IPS DF 6.9 (cell line): ENCODE measurements around the gene SMYD3.

Source experiments
- DNase-seq: peaks from one replicate; pipeline ENCODE4 v3.0.0-alpha.2; 2013; ENCODE audit warnings: low read depth, low spot score
- H3K27ac ChIP-seq: one replicate; pipeline ENCODE4 v1.5.1; 2013; ENCODE audit warnings: low read length, control low read depth
- H3K27me3 ChIP-seq: 2 replicates; pipeline ENCODE4 v1.6.1; 2013; ENCODE audit warnings: mild to moderate bottlenecking, low read length; ENCODE audit not compliant: control insufficient read depth, insufficient read depth
- H3K36me3 ChIP-seq: 2 replicates; pipeline ENCODE4 v1.6.1; 2013; ENCODE audit warnings: low read length; ENCODE audit not compliant: control insufficient read depth, insufficient read depth
- H3K4me1 ChIP-seq: 2 replicates; pipeline ENCODE4 v1.6.1; 2013; ENCODE audit warnings: low read length; ENCODE audit not compliant: control insufficient read depth, insufficient read depth
- H3K4me3 ChIP-seq: 2 replicates; pipeline ENCODE4 v1.5.1; 2013; ENCODE audit warnings: mild to moderate bottlenecking, low read length
- H3K9me3 ChIP-seq: 2 replicates; pipeline ENCODE4 v1.6.1; 2013; ENCODE audit warnings: low read length, inconsistent platforms; ENCODE audit not compliant: control insufficient read depth, insufficient read depth
- WGBS: extraction: QIAGEN DNeasy Blood & Tissue Kit; methylation state at CpG from one replicate; pipeline ENCODE4 v1.1.7; 2013; ENCODE audit warnings: mixed read lengths, missing lambda C conversion rate; ENCODE audit not compliant: insufficient read length, insufficient coverage; 5-methylcytosine and 5-hydroxymethylcytosine counted together

SMYD3 gene

GRCh38 chr1:245772739-245773138, 734.3 kb downstream of the SMYD3 start:
- no CpG with 5 or more reads among the region's 1 CpG for WGBS
- Histone ChIP-seq H3K27me3 (no peaks in the 10 kb centered on the region), H3K36me3 (no peaks in the 10 kb centered on the region), H3K4me1 (no peaks in the 10 kb centered on the region), H3K27ac (no peak overlapping the region), H3K9me3 (no peaks in the 10 kb centered on the region), H3K4me3 (no peak overlapping the region)
- DNase-seq: no peak

GRCh38 chr1:245772325-245772724, 734.8 kb downstream of the SMYD3 start:
- no peaks in the 10 kb centered on the region for H3K9me3 ChIP-seq
- no peak overlapping the region for H3K4me3 ChIP-seq
- DNase-seq: no peak
- H3K36me3 ChIP-seq: no peaks in the 10 kb centered on the region
- H3K27me3 ChIP-seq: no peaks in the 10 kb centered on the region
- no peak overlapping the region for H3K27ac ChIP-seq
- no peaks in the 10 kb centered on the region for H3K4me1 ChIP-seq
- WGBS: no CpG with 5 or more reads among the region's 1 CpG

DNA sequence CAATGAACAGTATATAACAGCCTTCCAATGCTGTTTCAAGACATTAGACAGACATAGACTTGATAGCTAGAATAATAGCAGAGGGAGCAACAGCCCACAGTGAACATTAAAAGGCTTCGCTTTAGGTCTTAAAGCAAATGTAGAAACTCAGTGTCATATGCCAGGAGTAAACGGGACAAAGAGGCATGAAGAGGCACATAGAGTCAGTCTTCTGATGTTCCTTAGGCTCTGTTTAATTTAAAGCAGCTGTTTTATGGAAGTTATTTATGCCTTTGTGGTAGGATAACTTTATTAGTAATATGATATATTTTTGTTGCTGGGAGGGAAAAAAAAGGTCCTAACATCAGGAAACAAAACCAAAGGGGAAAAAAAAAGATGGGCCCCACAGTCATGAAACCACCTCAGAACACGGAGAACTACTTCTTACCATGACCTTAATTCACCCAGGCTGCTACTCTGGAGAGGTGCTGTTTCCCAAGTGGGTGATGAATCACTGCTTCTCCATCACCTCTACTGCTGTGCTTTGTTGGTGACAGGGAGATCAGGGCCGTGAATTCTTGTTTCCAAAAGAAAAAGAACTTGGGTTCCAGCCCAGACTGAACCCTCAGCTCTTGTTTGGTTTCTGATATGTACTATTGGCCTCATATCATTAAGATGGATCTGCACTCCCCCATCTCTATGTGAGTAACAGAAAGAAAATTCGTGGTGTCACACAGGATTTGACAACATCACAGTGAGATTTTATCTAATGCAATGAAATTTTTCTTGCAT, 735.4 kb downstream of the SMYD3 start:
- WGBS: no CpG with 5 or more reads among the region's 5 CpGs
- Histone ChIP-seq H3K4me1 (no peaks in the 10 kb centered on the region), H3K36me3 (no peaks in the 10 kb centered on the region), H3K27ac (no peak overlapping the region), H3K9me3 (no peaks in the 10 kb centered on the region), H3K27me3 (no peaks in the 10 kb centered on the region), H3K4me3 (no peak overlapping the region)
- no peak for DNase-seq

DNA sequence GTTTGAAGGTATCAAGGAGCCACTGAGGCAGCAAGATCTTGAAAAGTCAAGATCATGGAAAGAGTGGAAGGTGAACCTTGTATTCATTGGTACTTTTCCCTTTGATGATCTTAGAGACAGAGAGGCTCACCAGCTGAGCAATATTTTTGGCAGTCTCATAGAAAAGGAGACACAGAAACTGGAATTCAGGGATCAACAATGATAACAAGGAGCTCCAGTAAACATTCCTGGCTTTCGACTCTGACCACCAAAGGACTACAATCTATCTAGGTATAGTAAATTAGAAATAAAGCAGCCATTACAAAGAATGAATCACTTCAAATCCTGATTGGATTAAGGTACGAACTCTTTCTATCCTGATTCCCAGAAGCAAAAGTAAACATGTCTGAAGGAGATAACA, 736.9 kb downstream of the SMYD3 start:
- Histone ChIP-seq H3K36me3 (no peaks in the 10 kb centered on the region), H3K27me3 (no peaks in the 10 kb centered on the region), H3K4me1 (no peaks in the 10 kb centered on the region), H3K27ac (no peak overlapping the region), H3K9me3 (no peaks in the 10 kb centered on the region), H3K4me3 (no peak overlapping the region)
- DNase-seq: no peak
- no CpG with 5 or more reads among the region's 2 CpGs for WGBS

- WGBS: no CpG with 5 or more reads among the region's 4 CpGs
- DNase-seq: no peak
- Histone ChIP-seq H3K4me1 (peaks cover 1% of the 10 kb centered on the region; the same call in 1 of the 2 replicates), H3K27me3 (no peaks in the 10 kb centered on the region), H3K9me3 (no peaks in the 10 kb centered on the region), H3K27ac (no peak overlapping the region), H3K4me3 (no peak overlapping the region), H3K36me3 (no peaks in the 10 kb centered on the region)
These were observed 738.5 kb downstream of the SMYD3 start for GRCh38 chr1:245768596-245768995.

- H3K4me1 ChIP-seq: peaks cover 1% of the 10 kb centered on the region; the same call in 1 of the 2 replicates
- no peaks in the 10 kb centered on the region for H3K27me3 ChIP-seq
- no peak for DNase-seq
- H3K4me3 ChIP-seq: no peak overlapping the region
- H3K9me3 ChIP-seq: no peaks in the 10 kb centered on the region
- no peak overlapping the region for H3K27ac ChIP-seq
- H3K36me3 ChIP-seq: no peaks in the 10 kb centered on the region
- WGBS: no CpG with 5 or more reads among the region's 10 CpGs
These were observed 741.7 kb downstream of the SMYD3 start for GRCh38 chr1:245765230-245766000.

DNA sequence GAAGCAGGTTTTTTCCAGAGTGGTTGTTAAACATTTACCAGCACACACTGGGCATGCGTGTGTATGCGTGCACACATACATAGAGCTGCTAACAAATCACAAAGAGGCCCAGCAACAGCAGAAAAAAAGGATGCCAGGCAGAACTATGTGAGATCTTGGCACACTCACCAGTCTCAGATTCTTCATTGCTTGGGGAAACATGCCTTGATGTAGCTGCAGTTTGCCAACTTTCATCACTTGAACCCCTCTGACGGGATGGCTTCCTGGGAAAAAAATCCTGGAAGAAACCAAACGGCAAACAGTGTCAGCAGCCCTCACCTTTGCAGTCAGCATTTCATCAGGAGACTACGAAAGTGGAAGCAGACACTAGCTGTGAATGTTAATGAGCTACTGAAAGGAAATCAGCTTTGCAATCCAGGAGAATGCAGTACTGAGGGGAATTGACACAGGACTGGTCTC, 743.2 kb downstream of the SMYD3 start:
- Histone ChIP-seq H3K4me3 (no peak overlapping the region), H3K36me3 (no peaks in the 10 kb centered on the region), H3K4me1 (peaks cover 1% of the 10 kb centered on the region; the same call in 1 of the 2 replicates), H3K27me3 (no peaks in the 10 kb centered on the region), H3K27ac (no peak overlapping the region), H3K9me3 (no peaks in the 10 kb centered on the region)
- DNase-seq: no peak
- no CpG with 5 or more reads among the region's 5 CpGs for WGBS

- Histone ChIP-seq H3K4me1 (peaks cover 1% of the 10 kb centered on the region; the same call in 1 of the 2 replicates), H3K9me3 (no peaks in the 10 kb centered on the region), H3K27me3 (no peaks in the 10 kb centered on the region), H3K36me3 (no peaks in the 10 kb centered on the region), H3K4me3 (no peak overlapping the region), H3K27ac (no peak overlapping the region)
- no CpG with 5 or more reads among the region's 19 CpGs for WGBS
- DNase-seq: no peak
These were observed 744.6 kb downstream of the SMYD3 start for GRCh38 chr1:245762396-245762910.

- Histone ChIP-seq H3K36me3 (no peaks in the 10 kb centered on the region), H3K4me1 (peaks cover 1% of the 10 kb centered on the region; the same call in 1 of the 2 replicates), H3K9me3 (no peaks in the 10 kb centered on the region), H3K27me3 (no peaks in the 10 kb centered on the region), H3K27ac (no peak overlapping the region), H3K4me3 (no peak overlapping the region)
- no CpG with 5 or more reads among the region's 4 CpGs for WGBS
- DNase-seq: no peak
These were observed 746.8 kb downstream of the SMYD3 start for GRCh38 chr1:245760301-245760700.

DNA sequence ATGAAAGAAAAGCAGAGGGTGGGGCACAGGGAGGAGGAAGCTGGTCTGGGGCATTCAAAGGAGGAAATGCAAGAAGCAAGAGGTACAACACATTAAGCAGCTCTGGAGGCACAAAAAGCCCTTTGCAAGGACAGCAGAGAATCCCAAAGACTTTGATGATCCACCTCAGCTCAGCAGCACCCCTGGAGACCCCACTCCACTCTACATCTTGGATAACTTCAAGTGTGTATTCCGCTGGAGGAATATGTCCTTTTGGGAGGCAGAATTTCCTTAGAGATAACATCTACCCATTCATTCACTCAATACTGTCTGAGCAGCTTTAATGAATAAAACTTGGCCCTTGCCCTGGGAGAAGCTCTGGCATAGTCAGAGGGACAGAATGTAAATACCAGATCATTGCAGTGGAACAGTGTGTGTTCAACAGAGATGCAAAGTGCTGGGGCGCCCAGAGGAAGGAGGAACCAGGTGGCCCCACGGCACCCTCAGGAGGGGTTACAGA, 752.6 kb downstream of the SMYD3 start:
- WGBS: no CpG with 5 or more reads among the region's 3 CpGs
- Histone ChIP-seq H3K27ac (no peak overlapping the region), H3K9me3 (no peaks in the 10 kb centered on the region), H3K27me3 (no peaks in the 10 kb centered on the region), H3K36me3 (no peaks in the 10 kb centered on the region), H3K4me1 (peaks cover 4% of the 10 kb centered on the region; the same call in 1 of the 2 replicates), H3K4me3 (no peak overlapping the region)
- DNase-seq: no peak
